GM11168 (cell line): ENCODE results near the gene DHRS12.

Experiments
- in situ Hi-C: fragments of 300-500 bp; cut with MboI; formaldehyde crosslinking; loops from one replicate; pipeline ENCODE4 v1.12.0; 2022; ENCODE audit warnings: low sequenced_read_pairs; ENCODE audit not compliant: unreplicated experiment

DHRS12 gene

DNA sequence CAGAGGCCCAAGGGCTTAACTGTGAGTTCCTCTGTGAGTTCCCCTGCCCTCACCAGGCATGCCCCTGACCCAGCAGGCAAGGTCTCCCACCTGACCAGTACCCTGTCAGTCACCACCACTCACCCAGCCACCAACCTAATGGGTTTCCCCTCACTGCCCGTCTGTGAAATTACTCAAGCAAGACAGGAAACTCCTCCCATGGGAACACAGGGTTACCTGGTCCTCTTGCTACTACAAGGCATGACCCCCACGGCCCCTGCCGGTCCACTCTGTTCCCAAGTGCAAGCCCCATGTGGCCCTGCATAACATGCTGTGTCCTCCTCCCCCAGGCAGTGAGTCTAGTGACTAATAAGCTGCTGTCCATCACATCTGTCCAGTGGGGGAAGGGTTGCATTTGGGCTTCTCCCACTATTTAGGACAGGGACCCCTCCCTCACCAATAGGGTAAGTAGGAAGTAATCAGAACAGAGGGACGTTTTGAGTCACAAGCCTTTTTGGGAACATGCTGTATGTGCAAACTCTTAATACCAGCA lies 8.0 kb upstream of the DHRS12 start:
- in situ Hi-C loops = no loop called here

DNA sequence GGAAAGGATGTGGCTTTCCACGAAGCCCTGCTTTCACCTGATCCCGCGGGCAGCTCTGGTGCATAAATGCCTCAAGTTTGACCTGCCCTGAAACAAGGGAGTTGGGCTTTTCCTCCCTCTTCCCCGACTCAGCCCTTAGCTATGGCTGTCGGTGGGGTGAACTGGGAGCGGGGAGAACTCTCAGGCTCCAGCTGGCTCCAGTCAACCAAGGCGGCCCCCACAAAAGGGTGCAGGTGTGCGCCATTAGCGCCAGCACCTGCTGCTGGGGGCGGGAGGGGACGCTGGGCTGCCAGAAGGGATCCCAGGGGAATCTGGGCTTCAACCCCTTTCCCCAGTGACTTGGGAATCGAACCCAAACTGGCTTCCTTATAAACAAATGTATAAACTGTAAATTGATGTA lies 7.1 kb upstream of the DHRS12 start:
- in situ Hi-C loops = no loop called here

DNA sequence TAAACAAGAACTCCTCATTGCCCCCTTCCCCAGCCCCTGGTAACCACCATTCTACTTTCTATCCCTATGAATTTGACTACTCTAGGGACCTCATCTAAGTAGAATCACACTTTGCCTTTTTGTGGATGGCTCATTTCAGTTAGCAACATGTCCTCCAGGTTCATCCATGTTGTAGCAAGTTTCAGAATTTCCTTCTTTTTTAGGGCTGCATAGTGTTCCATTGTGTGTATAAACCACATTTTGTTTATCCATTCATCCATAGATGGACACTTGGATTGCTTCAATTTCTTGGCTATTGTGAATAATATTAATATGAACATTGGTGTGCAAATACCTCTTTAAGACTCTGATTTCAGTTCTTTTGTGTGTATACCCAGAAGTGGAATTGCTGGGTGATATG lies 4.8 kb upstream of the DHRS12 start:
- in situ Hi-C loops = no loop called here

DNA sequence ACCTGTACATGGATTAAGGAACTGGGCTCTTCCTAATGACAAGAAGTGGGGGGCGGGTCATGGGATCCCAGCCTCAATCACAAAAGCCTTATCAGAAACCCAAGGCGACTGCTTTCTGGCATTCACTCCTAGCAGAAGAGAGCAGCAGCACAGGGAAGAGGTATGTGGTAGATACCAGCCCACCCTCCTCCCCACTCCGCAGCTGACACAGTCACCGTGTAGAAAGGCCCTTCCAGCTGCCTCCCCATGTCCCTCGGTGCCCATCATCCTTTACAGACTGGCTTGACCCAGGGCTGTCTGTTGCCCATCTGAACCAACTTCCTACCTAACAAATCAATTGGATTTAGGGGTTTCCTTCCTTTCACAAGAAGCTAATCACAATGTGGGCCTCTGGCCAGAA lies 3.1 kb upstream of the DHRS12 start:
- in situ Hi-C loops = no loop called here

DNA sequence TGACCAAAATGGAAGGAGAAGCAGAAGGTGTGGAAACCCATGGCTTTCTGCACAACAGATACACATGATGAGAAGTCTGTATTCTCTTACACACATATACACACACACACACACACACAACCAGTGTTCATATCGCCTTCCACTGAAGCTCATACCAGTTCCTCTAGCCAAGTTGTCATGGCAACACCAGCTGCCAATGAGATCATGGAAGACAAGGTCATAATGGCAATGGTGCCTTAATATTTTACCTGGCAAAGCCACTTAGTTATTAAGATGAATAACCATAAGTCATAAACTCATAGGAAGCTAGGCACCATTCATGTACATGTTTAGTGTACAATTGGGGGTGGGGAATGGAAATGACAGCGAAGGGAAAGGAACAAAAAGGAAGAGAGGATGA lies 2.6 kb upstream of the DHRS12 start:
- in situ Hi-C loops = no loop called here

DNA sequence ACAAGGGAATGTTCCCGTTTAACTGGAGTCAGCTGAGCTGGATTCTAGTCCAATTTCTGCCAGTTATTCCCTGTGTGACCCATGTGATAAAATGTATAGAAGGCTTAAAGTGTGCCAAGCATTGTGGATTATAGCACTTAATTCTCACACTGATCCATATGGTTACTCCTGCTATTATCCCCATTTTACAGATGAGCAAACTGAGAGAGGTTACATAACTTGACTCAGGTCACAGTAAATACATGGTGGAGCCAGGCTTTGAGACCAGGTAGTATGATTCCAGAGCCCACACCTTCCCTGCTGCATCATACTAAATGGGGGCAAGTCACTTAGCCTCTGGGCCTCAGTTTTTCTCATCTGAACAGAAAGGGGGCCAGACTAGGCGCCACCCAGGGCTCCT lies 2.0 kb upstream of the DHRS12 start:
- in situ Hi-C loops = no loop called here

DNA sequence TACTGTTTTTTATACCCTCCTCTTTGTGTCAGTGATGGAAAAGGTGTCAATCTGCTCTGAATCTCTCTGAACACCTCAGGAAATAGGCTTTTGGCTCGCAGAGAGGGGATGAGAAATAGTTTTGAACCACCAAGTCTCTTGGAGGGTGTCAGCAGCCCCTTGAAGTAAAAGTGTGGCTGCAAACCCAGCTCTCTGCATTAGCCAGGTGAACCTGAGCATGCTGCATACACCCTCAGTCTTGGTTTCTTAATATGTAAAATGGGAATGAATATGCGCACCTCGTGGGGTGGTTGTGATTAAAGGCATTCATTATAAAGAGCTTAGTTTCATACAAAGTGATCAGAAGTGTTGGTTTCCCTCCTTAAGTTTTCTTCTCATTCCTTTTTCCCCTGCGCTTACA lies 1.4 kb upstream of the DHRS12 start:
- in situ Hi-C loops = no loop called here

DNA sequence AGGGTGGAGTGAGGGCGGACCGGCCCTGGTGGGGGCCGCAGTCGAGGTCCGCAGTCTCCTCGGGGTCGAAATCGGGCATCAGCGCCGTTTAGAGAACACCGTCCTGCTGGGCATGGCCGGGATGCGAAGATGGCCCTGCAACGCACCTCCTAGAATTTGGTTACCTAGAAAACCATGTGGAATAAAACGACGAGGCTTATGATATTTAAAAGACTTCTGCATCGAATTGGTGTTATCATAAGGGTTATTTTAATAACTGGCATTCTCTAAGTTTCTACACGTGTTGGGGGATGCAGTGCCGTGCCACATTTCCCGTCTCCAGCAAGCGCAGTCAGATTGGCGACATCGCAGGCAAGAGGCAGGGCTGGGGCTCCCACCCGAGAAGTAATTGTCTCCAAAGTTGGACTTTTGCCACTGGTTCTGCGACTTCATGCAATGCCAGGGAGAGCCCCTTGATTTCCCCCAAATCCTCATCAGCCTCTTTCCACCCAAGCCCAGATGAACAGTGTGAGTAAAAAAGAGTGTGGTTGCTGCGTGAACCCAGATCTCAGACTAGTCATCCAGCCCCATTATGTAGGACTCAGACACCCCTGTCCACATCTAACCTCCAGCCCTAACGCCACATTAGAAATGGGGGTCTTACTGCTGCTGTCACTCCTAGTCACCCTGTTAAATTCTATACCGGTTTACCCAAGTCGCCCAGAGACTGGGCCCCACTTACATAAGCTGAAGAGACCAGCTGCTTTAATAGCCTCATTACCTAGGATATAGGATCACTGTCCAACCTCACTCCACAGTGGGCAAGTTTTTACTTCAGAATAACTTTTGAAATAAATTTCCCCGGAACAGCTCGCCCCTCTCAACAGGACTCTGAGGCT lies 571 bp upstream of the DHRS12 start:
- in situ Hi-C loops = no loop called here

DNA sequence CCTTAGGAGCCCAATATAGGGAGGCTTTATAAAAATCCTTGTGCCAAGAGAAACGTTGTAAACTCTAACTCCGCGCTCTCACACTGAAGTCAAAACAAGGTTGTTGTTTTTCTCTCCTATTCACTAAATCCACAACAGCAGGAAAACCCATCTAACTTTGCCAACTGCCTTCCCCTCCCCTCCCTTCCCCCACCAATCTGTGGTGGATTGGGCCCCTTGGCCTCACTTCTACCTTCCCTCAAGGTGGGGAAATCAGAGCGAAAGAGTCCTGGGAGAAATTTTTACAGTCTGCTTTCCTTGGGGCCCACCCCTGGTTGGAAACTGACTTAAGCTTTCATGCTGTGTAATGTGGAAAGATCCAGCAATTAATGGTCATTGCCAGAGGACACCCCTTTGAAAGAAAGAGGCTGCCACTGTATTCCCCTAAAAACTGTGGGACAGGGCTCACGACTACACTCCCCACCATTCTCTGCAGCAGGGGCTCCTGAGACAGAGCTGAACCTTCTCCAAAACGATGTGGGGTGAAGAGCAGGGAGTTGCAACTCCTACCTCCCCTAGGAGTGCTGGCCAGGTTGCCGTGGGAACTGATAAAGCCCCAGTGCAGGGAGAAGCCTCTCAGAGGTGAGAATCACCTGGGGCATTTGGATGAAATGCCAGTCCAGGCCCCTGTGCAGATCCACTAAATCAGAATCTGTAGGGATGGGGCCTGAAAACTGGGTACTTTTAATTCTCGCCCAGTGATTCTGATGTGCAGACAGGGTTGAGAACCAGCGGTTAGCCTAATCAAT lies 1.1 kb downstream of the DHRS12 start:
- in situ Hi-C loops = no loop called here

DNA sequence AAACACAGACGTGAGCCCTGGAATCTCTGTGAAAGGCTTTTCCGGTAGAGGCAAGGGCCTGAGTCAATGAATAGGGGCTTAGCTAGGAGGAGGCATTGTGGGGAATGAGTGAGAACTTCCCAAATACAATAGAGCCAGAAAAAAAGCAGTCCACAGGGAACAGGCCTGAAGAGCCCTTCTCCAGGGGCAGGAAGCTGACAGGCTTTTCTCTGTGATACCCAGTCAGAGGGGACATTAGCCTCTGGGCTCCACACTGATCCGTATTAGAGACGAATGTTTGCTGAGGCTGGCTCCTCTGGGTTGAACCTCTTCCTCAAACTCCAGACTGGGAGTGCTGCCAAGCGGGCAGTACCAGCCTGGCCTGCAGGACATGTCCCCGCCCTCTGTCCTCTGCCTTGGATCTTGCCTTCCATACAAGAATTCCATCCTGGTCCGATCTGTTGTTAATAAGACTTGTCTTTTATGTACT lies 2.3 kb downstream of the DHRS12 start:
- in situ Hi-C loops = no loop called here

DNA sequence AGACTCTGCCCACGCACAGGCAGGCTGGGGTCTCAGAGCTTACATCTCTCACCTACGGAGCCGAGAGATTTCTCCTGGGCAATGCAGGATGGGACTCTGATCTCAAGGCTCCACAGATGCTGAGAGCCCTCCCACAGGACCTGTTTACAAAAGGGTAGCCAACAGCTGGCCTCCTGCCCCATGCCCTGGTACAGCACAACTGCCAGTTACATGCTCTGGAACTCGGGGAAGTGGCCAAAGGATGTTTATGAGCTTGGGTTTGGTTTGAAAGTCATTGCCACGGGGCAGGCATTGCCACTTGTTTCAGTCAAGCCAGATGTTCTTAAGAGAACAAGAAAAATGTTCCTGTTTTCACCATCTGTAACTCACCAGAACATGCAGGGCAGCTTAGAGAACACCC lies 3.5 kb downstream of the DHRS12 start:
- in situ Hi-C loops = no loop called here

DNA sequence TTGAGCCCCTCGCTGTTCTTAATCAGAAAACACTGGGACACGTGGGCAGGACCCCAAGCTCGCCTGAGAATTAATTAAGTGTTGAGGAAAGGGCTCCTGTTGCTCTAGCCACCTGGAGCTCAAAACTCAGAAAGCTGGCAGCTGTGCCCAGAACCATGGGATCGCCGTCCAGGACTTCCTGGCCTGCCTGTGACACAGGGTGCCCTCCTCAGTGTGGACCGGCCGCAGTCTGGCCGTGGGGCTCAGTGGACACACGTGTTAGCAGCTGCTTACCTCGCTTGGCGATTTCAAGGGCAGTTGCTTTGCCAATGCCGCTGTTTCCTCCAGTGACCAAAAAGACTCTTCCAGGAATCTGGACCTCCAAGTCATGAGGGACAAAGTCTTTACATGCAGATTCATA lies 4.7 kb downstream of the DHRS12 start:
- in situ Hi-C loops = loop anchor here (5.0 kb wide), 1 partner anchor 357 kb away; no protein-coding TSS in a partner anchor

DNA sequence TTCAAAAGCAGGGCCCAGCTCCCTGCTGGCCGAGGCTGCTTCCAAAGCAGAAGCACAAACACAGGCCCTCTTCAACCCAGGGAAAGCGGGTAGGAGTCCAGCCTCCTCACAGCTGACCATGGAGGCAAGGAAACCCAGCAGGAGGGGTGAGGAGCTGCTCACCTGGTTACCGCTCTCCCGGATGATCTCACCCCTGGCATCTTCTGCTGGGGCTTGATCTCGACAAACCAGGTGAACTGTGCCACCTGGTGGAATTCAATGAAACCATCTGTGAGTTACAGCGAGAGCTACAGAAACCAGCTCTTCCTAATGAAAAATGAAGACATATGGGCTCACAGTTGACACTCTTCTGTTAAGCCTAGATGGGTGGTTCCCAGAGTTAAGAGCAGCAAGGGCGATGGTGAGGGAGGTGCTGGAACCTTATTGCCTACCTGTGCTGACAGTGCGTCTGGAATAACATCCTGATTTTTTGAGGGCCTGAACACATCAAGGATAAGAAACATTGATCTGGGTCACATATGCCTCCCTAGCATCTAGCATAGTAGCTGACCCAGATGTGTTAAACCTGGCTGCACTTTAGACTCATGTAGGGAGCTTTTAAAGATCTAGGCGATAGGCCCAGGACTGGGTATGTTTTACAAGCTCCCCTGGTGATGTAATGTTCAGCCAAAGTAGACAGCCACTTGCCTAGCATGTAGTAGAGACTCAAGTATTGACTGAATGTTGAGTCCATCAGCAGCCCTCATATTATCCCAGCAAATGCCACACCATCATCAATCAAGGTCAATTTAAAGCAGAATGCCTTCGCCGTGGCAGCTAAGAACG lies 6.1 kb downstream of the DHRS12 start:
- in situ Hi-C loops = loop anchor here (5.0 kb wide), 1 partner anchor 356 kb away; no protein-coding TSS in a partner anchor

DNA sequence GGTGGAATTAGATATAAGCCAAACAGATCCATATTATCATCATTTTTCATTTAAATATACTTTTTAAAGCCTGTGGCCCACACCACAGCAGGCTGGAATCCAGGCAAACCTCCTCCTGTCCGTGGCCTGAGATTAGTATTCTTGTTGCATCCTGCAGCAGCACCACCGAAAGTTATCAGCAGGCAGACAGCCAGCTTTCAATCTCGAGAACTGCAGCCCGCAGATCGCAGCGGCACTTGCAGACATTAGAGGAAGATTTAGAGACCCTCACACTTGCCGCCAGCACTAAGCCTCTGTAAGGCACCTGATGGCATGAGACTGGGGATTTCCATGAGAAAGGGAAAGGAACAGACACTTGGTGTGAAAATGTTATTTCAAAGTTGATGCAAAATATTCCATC lies 7.4 kb downstream of the DHRS12 start:
- in situ Hi-C loops = loop anchor here (5.0 kb wide), 1 partner anchor 354 kb away; no protein-coding TSS in a partner anchor

DNA sequence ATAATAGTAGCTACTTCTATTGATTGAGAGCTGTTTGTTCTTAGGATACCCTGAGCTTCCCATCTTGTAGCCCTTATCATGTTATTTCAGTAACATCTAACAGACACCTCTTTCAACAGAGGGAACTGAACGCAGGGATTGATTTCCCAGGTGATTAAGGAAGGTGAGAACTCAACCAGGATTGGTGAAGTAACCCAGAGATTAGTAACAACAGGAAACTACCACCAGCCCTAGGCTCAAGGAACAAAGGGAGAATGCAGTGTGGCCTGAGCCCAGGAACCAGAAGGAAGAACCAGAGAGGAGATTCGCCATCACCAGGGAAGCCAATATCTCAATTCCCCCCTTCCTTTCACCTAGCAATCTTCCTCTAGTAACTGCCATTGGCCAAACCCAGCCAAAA lies 8.5 kb downstream of the DHRS12 start:
- in situ Hi-C loops = loop anchor here (5.0 kb wide), 1 partner anchor 353 kb away; no protein-coding TSS in a partner anchor

DNA sequence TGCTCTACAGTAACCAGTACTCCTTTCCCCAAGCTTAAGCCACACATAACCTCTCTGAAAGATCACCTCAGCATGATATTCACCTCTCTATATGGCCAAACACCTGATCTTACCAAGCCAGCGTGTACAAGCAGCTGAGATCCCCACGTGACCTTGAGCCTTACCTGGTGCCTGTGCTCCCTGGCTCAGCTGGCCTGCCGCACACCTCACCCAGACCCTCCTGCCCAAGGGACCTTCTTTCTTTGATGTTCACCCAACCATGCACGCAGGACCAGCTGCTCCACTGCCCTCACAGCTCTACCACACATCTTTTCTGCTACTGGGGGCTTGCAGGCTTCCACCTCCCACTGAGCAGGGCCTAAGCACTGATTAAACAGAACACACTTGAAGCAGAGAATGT lies 9.0 kb downstream of the DHRS12 start:
- in situ Hi-C loops = loop anchor here (5.0 kb wide), 1 partner anchor 353 kb away; no protein-coding TSS in a partner anchor

DNA sequence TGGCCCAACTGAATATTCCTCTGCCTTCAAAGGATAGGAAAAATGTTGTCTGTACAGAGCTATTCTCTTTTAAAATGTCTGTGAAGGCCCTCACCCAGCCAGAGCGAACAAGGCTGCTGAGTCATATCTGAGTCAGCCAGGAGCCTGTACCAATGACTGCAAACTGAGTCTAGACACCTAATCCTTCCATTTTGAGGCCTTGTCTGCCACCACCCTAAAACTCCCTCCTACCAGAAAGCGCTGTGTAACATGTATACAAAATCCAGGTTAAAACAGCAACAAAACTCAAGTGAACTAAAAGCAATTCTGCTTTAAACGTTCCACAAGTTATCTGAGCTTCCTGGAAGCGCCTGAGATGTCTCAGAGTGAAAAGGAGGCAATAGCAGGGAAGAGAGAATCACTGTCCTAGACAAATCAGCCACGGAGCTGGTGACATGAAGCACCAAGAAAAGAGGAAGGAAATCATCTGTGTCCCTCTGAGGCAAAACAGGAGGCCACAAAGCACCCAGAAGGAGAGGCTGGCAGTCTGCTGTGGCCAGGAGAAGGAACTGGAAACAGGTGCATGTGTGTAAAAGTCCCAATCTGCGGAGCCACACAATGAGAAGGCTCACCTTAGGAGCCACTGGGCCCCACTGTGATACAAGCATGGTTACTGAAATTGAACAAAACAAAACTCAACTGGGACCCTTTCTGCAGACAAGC lies 10.2 kb downstream of the DHRS12 start:
- in situ Hi-C loops = no loop called here

DNA sequence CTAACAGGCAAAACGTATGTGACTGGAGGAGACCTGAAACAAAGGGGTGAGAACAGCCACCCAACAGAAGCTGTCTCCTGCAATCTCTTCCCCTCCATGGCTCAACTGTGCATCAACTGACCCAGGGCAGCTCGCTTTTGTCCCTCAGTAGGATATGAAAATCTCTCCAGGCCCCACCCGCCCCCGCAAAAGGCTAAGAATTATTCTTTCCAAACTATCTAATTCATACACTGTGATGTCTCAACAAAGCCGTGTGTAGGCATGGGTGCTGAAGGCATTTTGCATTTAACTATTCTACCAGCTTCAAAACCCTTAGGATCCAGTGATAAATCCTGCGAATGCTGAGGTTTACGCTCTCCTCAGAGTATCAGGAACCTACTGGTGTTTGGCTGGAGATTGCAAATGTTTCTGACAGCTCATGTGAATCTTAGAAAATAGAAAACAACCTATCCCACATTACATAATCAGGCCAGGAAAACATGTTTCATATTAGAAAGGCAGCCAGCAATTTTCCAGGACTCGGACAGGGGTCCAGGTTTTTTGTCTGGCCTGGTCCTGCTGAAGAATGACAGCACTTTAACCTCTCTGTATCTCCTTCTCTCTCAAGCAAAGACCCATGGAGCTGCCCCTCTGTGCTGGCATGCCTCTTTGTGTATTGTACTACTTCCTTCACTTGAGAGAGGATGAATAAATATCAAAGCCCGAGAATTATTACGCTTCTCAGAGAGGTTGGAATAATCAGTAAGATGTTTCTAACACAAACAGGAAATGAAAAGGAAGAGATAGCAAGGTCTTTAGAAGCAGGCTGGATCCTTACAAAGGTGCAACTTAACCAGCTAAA lies 17.3 kb downstream of the DHRS12 start:
- in situ Hi-C loops = no loop called here
